ENCODE results near the gene KCNT1. TPM values are rescaled to one million over a fixed set of nuclear protein-coding genes. Genes with fewer than 3 reads are reported as not detected.

The KCNT1 gene
- total RNA-seq, 1 donor from 2014 or later = not detected

DNA sequence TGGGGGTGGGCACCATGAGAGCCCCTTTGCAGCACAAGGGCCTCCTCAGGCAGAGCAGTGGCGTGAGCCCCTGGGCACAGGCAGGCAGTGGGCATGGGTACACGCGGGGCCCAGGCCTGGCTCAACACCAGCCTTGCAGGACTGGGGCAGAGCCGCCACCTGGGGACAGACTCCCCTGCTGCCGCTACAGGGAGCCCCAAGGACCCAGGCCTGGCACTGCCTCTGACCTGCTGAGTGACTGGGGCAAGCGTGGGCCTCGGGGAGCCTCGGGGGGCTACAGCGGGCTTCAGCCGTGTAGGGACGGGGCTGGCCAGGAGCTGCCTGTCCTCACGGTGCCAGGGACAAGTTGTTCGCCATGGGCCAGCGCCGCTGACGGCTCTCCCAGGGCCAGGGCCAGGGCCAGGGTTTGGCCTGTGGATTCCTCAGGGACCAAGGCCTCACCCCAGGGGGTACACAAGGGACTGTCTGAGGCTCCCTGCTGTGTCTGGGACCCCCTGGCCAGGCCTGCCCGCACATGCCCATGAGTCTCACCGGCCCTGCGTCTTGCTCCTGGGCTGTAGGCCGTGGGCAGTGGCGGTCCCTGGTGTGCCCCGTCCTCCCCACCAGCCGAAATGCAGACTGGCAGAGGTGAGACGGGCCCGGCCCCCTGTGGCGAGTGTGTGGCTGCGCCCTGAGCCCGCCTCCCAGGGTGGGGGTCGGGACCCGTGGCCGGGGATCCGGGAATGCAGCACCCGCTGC, 42.5 kb downstream of the KCNT1 start:
- H3K4me3 ChIP-seq (ENCODE audit: insufficient read depth, low read depth, low read length) = no peak overlapping the region
- no peaks in the 10 kb centered on the region for H3K36me3 ChIP-seq (ENCODE audit: insufficient read depth, low read length)
- TF ChIP-seq, protein P1, sequence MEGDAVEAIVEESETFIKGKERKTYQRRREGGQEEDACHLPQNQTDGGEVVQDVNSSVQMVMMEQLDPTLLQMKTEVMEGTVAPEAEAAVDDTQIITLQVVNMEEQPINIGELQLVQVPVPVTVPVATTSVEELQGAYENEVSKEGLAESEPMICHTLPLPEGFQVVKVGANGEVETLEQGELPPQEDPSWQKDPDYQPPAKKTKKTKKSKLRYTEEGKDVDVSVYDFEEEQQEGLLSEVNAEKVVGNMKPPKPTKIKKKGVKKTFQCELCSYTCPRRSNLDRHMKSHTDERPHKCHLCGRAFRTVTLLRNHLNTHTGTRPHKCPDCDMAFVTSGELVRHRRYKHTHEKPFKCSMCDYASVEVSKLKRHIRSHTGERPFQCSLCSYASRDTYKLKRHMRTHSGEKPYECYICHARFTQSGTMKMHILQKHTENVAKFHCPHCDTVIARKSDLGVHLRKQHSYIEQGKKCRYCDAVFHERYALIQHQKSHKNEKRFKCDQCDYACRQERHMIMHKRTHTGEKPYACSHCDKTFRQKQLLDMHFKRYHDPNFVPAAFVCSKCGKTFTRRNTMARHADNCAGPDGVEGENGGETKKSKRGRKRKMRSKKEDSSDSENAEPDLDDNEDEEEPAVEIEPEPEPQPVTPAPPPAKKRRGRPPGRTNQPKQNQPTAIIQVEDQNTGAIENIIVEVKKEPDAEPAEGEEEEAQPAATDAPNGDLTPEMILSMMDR (IDR thresholded peaks at IDR 0.05; ENCODE audit: insufficient read depth, low read depth, low read length) = no peak
- no peak for TF ChIP-seq EZH2 (IDR thresholded peaks at IDR 0.05; ENCODE audit: insufficient read depth, low read length)
- Mint-ChIP-seq H3K4me1 (ENCODE audit: low read depth, unreplicated experiment) (no peaks in the 10 kb centered on the region), H3K9me3 (ENCODE audit: unreplicated experiment) (no peaks in the 10 kb centered on the region), H3K4me3 (ENCODE audit: unreplicated experiment) (no peak overlapping the region), H3K36me3 (ENCODE audit: low read depth, unreplicated experiment) (no peaks in the 10 kb centered on the region), H3K27ac (ENCODE audit: unreplicated experiment) (no peak overlapping the region), H3K27me3 (ENCODE audit: low read depth, unreplicated experiment) (peaks cover 15% of the 10 kb centered on the region)
- H3K4me1 ChIP-seq (ENCODE audit: insufficient read depth, low read length) = no peaks in the 10 kb centered on the region
- FAIRE-seq (no peak), DNase-seq (ENCODE audit: low read depth) (no peak)
- H3K79me2 ChIP-seq (ENCODE audit: insufficient read depth, low read length) = no peaks in the 10 kb centered on the region
- H3K4me2 ChIP-seq (ENCODE audit: low read length) = no peak overlapping the region
- no peak overlapping the region for H3K27ac ChIP-seq (ENCODE audit: low read depth, low read length)
- H3K9me3 ChIP-seq (ENCODE audit: insufficient read depth, low read depth, low read length) = no peaks in the 10 kb centered on the region
- H2AFZ ChIP-seq (ENCODE audit: low read depth, low read length) = no peak overlapping the region
- no peaks in the 10 kb centered on the region for H4K20me1 ChIP-seq (ENCODE audit: insufficient read depth, low read length)
- H3K9ac ChIP-seq (ENCODE audit: low read length) = no peak overlapping the region
- no peaks in the 10 kb centered on the region for H3K27me3 ChIP-seq (ENCODE audit: insufficient read depth, low read length)

DNA sequence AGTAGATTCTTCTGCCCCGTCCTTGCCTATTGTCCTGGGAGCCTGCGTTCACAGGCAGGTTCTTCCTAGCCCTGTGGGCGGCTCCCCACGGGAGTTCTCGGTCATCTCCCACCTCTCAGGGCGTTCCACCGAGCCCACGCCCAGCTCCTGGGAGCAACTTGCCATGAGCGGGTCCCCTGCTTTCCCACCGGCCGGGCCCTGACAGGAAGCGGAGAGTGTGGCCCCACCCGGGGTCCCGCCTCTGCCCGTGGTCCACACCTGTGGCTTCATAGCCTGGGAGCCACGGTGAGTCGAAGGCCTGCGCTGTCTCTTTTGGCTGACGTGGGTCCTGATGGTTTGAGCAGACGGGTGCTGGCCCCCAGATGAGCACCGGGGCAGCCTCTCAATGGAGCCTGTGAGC, 43.2 kb downstream of the KCNT1 start:
- no peaks in the 10 kb centered on the region for H3K9me3 Mint-ChIP-seq (ENCODE audit: unreplicated experiment)
- DNase-seq (ENCODE audit: low read depth) (no peak), FAIRE-seq (no peak)
- no peaks in the 10 kb centered on the region for H3K27me3 ChIP-seq (ENCODE audit: insufficient read depth, low read length)
- H3K9ac ChIP-seq (ENCODE audit: low read length) = no peak overlapping the region
- H2AFZ ChIP-seq (ENCODE audit: low read depth, low read length) = no peak overlapping the region
- peaks cover 13% of the 10 kb centered on the region for H3K27me3 Mint-ChIP-seq (ENCODE audit: low read depth, unreplicated experiment)
- H3K27ac ChIP-seq (ENCODE audit: low read depth, low read length) = no peak overlapping the region
- H3K4me3 ChIP-seq (ENCODE audit: insufficient read depth, low read depth, low read length) = no peak overlapping the region
- no peak overlapping the region for H3K4me3 Mint-ChIP-seq (ENCODE audit: unreplicated experiment)
- no peaks in the 10 kb centered on the region for H3K79me2 ChIP-seq (ENCODE audit: insufficient read depth, low read length)
- H3K36me3 ChIP-seq (ENCODE audit: insufficient read depth, low read length) = no peaks in the 10 kb centered on the region
- no peaks in the 10 kb centered on the region for H4K20me1 ChIP-seq (ENCODE audit: insufficient read depth, low read length)
- TF ChIP-seq, protein P1 (IDR thresholded peaks at IDR 0.05; ENCODE audit: insufficient read depth, low read depth, low read length) = no peak
- TF ChIP-seq EZH2 (IDR thresholded peaks at IDR 0.05; ENCODE audit: insufficient read depth, low read length) = no peak
- no peaks in the 10 kb centered on the region for H3K4me1 Mint-ChIP-seq (ENCODE audit: low read depth, unreplicated experiment)
- H3K4me1 ChIP-seq (ENCODE audit: insufficient read depth, low read length) = no peaks in the 10 kb centered on the region
- no peak overlapping the region for H3K4me2 ChIP-seq (ENCODE audit: low read length)
- H3K27ac Mint-ChIP-seq (ENCODE audit: unreplicated experiment) = peak overlapping the region; percentile 12
- no peaks in the 10 kb centered on the region for H3K36me3 Mint-ChIP-seq (ENCODE audit: low read depth, unreplicated experiment)
- H3K9me3 ChIP-seq (ENCODE audit: insufficient read depth, low read depth, low read length) = no peaks in the 10 kb centered on the region

DNA sequence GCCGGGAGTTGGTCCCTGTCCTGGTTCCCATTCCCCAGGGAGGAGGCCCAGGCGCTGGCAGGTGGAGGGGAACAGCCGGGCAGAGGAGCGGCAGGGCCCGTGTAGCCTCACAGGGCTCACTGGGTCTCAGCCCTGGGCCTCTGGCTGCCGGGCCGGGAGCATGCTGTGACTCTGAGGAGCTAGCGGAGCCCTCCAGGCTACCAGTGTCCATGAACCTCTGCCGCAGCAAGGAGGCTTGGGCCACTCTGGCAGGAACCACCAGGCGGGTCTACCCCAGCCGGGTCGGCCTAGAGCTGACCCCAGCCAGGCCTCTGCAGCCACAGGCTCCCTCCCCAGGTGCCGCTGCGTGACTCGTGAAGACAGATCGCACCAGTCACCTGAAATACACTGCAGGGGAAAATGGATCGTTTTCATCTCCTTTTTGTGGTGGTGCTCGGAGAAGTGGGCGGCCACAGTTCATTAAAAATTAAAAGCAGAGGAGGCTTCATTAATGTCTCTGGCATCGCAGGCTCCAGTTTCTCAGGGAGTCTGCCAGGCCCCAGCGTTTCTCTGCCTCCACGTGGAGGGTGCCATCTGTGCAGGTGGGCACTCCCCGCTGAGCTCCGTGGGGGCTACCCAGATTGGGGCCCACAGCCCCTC, 43.8 kb downstream of the KCNT1 start:
- Mint-ChIP-seq H3K4me3 (ENCODE audit: unreplicated experiment) (no peak overlapping the region), H3K27ac (ENCODE audit: unreplicated experiment) (no peak overlapping the region), H3K27me3 (ENCODE audit: low read depth, unreplicated experiment) (peaks cover 12% of the 10 kb centered on the region), H3K9me3 (ENCODE audit: unreplicated experiment) (no peaks in the 10 kb centered on the region), H3K4me1 (ENCODE audit: low read depth, unreplicated experiment) (no peaks in the 10 kb centered on the region), H3K36me3 (ENCODE audit: low read depth, unreplicated experiment) (no peaks in the 10 kb centered on the region)
- Histone ChIP-seq H2AFZ (ENCODE audit: low read depth, low read length) (no peak overlapping the region), H4K20me1 (ENCODE audit: insufficient read depth, low read length) (no peaks in the 10 kb centered on the region), H3K4me3 (ENCODE audit: insufficient read depth, low read depth, low read length) (no peak overlapping the region), H3K27ac (ENCODE audit: low read depth, low read length) (no peak overlapping the region), H3K36me3 (ENCODE audit: insufficient read depth, low read length) (no peaks in the 10 kb centered on the region), H3K79me2 (ENCODE audit: insufficient read depth, low read length) (no peaks in the 10 kb centered on the region), H3K9me3 (ENCODE audit: insufficient read depth, low read depth, low read length) (no peaks in the 10 kb centered on the region), H3K27me3 (ENCODE audit: insufficient read depth, low read length) (no peaks in the 10 kb centered on the region), H3K4me1 (ENCODE audit: insufficient read depth, low read length) (no peaks in the 10 kb centered on the region), H3K9ac (ENCODE audit: low read length) (no peak overlapping the region), H3K4me2 (ENCODE audit: low read length) (no peak overlapping the region)
- TF ChIP-seq EZH2 (IDR thresholded peaks at IDR 0.05; ENCODE audit: insufficient read depth, low read length) = no peak
- TF ChIP-seq, protein P1 (IDR thresholded peaks at IDR 0.05; ENCODE audit: insufficient read depth, low read depth, low read length) = no peak
- no peak for FAIRE-seq
- DNase-seq (ENCODE audit: low read depth) = no peak
